ENCODE data around the gene PCBP3. TPM values are rescaled to one million over a fixed set of nuclear protein-coding genes. Genes with fewer than 3 reads are reported as not detected.

PCBP3 gene
- total RNA-seq, 4 donors from 2014 or later: 0.99 to 7.0 (median 2.5) TPM; not detected in 1

DNA sequence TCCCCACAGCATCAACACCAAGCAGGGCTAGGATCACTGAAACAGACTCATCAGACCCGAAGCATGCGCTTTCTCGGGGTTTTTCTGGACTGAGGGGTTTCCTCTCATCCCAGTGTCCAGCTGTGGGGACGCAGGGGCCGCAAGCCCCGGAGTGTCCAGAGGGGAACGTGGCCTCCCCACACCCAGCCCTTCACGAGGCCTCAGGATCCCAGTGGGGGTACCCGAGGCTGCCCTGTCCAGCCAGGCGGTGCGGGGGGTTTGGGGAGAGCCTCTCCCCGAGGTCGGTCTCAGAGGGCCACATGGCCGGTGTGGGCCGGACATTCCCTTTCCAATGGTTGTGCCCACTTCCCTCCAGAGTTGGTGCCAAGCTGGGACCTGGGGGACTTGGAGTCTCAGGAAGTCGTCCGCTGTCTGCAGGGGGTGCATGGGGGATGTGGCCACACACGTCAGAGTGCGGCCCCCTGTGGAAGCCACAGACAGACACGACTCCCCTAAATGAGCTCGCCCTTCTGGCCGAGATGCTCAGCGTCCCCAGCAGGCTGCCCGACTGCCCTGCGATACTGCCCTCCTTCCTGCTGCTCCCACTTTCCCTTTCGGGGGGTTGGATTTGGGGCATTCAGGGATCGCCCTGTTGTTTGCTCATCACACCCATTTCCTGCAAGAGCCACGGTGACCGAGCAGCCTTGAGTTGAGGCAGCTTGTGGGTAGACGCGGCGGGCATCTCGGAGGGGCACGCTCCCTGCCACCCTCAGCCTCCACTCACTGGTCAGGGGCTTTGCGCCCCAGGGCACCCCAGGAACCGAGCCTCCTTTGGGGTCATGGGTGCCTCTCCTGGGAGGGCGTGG is 342.2 kb downstream of the PCBP3 start:
- 77 to 85% methylated on average over 30 to 37 of the region's 37 CpGs for WGBS, 2 donors
- peak in 1 of 2 donors; percentile 84 for DNase-seq (ENCODE audit: low spot score in 2 of 2)
- TF ChIP-seq POLR2A (IDR thresholded peaks at IDR 0.05) (no peak), CTCF (IDR thresholded peaks at IDR 0.05) (no peak)
- no peak overlapping the region for H3K4me3 ChIP-seq (ENCODE audit: low read depth, poor library complexity, severe bottlenecking)
- intact Hi-C loops (cut with DNase I; ENCODE audit: low total_unique reads): no loop called here

DNA sequence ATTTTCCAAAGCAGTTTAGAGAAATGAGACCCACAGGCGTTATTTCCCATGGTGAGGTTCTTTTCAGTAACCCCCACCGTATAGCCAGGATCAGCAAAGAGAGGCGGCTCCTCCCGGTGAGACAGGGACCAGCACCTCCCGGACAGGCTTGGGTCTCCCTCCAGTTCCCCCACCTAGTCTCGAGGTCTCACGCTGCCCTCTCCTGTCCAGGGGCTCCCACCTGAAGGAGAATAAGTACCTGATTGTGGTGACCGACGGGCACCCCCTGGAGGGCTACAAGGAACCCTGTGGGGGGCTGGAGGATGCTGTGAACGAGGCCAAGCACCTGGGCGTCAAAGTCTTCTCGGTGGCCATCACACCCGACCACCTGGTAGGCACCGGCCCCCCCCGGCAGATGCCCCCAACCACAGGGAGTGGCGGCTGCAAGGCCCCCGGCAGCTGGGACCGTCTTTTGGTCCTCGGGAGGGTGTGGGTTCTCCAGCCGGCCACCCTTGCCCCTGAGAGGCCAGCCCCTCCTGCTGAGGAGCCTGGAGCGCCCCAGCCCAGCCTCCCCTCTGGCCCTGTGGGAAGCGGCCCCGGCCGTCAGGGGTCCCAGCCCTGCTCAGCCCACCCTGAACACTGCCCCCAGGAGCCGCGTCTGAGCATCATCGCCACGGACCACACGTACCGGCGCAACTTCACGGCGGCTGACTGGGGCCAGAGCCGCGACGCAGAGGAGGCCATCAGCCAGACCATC is 343.0 kb downstream of the PCBP3 start:
- TF ChIP-seq POLR2A (IDR thresholded peaks at IDR 0.05): no peak
- TF ChIP-seq CTCF (IDR thresholded peaks at IDR 0.05): no peak
- no peak overlapping the region for H3K4me3 ChIP-seq (ENCODE audit: low read depth, poor library complexity, severe bottlenecking)
- DNase-seq (ENCODE audit: low spot score in 2 of 2): peak in 1 of 2 donors; percentile 83
- 90 to 91% methylated on average over 28 to 29 of the region's 36 CpGs for WGBS, 2 donors
- intact Hi-C loops (cut with DNase I; ENCODE audit: low total_unique reads): no loop called here

DNA sequence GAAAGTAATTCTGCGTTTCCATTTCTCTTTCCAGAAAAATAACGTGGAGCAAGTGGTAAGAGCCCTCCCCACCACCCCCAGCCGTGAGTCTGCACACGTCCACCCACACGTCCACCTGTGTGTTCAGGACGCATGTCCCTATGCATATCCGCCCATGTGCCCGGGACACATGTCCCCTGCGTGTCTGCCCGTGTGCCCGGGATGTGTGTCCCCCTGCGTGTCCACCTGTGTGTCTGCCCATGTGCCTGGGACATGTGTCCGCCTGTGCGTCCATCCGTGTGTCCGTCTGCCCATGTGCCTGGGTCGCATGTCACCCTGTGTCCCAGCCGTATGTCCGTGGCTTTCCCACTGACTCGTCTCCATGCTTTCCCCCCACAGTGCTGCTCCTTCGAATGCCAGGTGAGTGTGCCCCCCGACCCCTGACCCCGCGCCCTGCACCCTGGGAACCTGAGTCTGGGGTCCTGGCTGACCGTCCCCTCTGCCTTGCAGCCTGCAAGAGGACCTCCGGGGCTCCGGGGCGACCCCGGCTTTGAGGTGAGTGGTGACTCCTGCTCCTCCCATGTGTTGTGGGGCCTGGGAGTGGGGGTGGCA is 343.7 kb downstream of the PCBP3 start:
- TF ChIP-seq CTCF (IDR thresholded peaks at IDR 0.05): no peak
- TF ChIP-seq POLR2A (IDR thresholded peaks at IDR 0.05): no peak
- no peak overlapping the region for H3K4me3 ChIP-seq (ENCODE audit: low read depth, poor library complexity, severe bottlenecking)
- intact Hi-C loops (cut with DNase I; ENCODE audit: low total_unique reads): no loop called here
- WGBS, 2 donors: 85 to 93% methylated on average over 29 of the region's 29 CpGs
- DNase-seq (ENCODE audit: low spot score in 2 of 2): peak in 1 of 2 donors; percentile 82

DNA sequence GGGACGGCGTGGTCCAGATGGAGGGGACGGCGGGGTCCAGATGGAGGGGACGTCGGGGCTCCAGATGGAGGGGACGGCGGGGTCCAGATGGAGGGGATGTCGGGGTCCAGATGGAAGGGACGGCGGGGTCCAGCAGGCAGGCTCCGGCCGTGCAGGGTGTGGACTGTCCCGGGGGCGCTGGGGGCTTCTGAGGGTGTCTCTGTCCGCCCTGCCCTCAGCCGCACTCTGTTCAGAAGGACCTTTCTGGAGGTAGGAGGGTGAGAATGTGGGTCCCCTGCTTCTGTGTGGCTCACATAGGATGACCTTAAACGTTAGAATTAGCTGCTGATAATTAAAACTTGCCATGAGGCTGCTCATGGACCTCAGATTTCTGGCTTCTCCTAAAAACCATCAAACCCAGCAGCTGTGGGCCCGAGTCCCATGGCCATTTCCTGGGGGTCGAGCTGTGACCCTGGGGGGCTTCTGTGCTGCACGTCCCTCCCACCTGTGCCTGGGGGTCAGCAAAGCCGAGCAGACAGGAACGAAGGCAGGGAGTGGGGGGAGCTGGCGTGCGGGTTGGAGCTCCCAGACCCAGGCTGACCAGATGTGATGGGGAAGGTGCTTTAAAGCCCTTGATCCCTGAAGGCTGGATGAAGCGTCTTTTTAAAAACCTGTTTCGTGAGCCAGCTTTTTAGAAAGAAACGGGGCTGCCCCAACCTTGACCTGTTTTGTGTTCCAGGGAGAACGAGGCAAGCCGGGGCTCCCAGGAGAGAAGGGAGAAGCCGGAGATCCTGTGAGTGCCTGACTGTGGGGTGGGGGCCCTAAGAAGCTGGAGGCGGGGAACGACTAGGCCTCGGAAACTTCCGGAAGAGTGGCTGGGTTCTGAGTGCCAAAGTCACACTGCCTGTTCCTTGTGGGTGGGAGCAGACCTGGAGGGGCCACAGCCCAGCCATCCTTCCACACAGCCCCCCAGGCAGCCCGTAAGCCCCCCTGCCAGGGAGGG is 345.1 kb downstream of the PCBP3 start:
- DNase-seq (ENCODE audit: low spot score in 2 of 2): peak in 1 of 2 donors; percentile 75

DNA sequence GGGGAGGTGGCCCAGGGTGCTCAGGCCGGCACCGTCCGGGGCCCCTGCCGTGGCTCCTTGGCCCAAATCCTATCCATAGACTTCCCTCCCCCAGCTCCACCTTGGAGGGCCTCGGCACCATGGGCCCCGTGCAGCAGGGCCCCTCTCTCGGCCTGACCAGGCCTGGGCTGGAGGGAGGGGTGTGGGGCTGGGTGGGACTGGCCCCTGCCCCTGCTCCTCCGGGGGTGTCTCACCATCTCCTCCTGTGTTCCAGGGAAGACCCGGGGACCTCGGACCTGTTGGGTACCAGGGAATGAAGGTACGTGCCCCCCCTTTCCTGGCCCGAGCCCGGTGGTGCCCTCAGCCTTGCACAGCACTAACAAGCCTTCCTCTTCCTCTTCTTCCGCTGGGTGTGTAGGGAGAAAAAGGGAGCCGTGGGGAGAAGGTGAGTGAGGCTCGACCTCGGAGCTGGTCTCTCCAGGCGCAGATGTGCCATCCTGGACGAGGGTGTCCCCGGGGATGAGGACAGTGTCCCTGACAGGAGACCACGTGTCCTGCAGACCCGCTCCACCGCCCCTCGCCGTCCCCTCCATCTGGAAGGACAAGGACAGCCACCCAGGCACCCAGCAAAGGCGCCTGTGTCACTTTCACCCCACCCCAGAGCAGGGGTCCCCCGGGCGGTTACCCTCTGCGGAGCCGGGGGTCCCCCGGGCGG is 346.0 kb downstream of the PCBP3 start:
- peak in 1 of 2 donors; percentile 86 for DNase-seq (ENCODE audit: low spot score in 2 of 2)
- no peak overlapping the region for H3K4me3 ChIP-seq (ENCODE audit: low read depth, poor library complexity, severe bottlenecking)
- intact Hi-C loops (cut with DNase I; ENCODE audit: low total_unique reads): no loop called here
- 88 to 92% methylated on average over 31 to 32 of the region's 32 CpGs for WGBS, 2 donors
- TF ChIP-seq CTCF (IDR thresholded peaks at IDR 0.05) (no peak), POLR2A (IDR thresholded peaks at IDR 0.05) (no peak)

More for the DNA sequence above, 345.1 kb downstream of the PCBP3 start:
- intact Hi-C loops (cut with DNase I; ENCODE audit: low total_unique reads): no loop called here
- WGBS, 2 donors: 80% methylated on average over 30 to 32 of the region's 36 CpGs
- no peak for TF ChIP-seq POLR2A (IDR thresholded peaks at IDR 0.05)
- no peak overlapping the region for H3K4me3 ChIP-seq (ENCODE audit: low read depth, poor library complexity, severe bottlenecking)

All from lower leg skin (tissue), 4 donors.